K562 (cell line): ENCODE data around the gene ACTL10. TPM values are rescaled to one million over a fixed set of nuclear protein-coding genes. Genes with fewer than 3 reads are reported as not detected.

Source experiments
- CCNT2 ChIP-seq: IDR thresholded peaks from 2 replicates; pipeline ENCODE4 v1.6.1; 2011; ENCODE audit warnings: borderline replicate concordance, low read depth, mild to moderate bottlenecking, moderate library complexity, mixed read lengths, low read length; ENCODE audit not compliant: insufficient read length; ENCODE audit errors: extremely low read depth
- COPS2 ChIP-seq: fragments of 450-650 bp; conservative IDR thresholded peaks from 2 replicates; pipeline ENCODE4 v1.6.1; 2016; ENCODE audit warnings: mild to moderate bottlenecking, moderate library complexity
- DNMT1 ChIP-seq: fragments of 450-650 bp; IDR thresholded peaks from 2 replicates; pipeline ENCODE4 v1.6.1; 2016; ENCODE audit warnings: antibody characterized with exemption, mild to moderate bottlenecking
- E2F8 ChIP-seq: fragments of 450-650 bp; IDR thresholded peaks from 2 replicates; pipeline ENCODE4 v1.7.1; 2018; ENCODE audit warnings: mild to moderate bottlenecking, low read depth; ENCODE audit not compliant: partially characterized antibody
- ERF ChIP-seq: fragments of 450-650 bp; formaldehyde crosslinking; IDR thresholded peaks from 2 replicates; pipeline ENCODE4 v1.4.0; 2020; ENCODE audit warnings: mild to moderate bottlenecking, mixed read lengths
- GMEB1 ChIP-seq: fragments of 250-450 bp; sonication (Bioruptor Pico); IDR thresholded peaks from 2 replicates; pipeline ENCODE4 v1.4.0; 2020; ENCODE audit warnings: mild to moderate bottlenecking
- HDAC1 ChIP-seq, 2 experiments: fragments of 450-650 bp; IDR thresholded peaks; 2 replicates each; pipeline ENCODE4 v1.6.1; 2016 to 2017; ENCODE audit warnings: inconsistent platforms in 1 of 2, mild to moderate bottlenecking in 1 of 2, moderate library complexity in 1 of 2
- KLF16 ChIP-seq: IDR thresholded peaks from 2 replicates; pipeline ENCODE4 v1.6.1; 2016; ENCODE audit warnings: antibody characterized with exemption
- MTA2 ChIP-seq: fragments of 450-650 bp; IDR thresholded peaks from 2 replicates; pipeline ENCODE4 v1.6.1; 2016; ENCODE audit warnings: low read depth
- NR2C1 ChIP-seq, 2 experiments: fragments of 450-650 bp; IDR thresholded peaks; 2 replicates each; pipeline ENCODE4 v1.6.1; 2017; ENCODE audit warnings: mild to moderate bottlenecking in 2 of 2, antibody characterized with exemption in 1 of 2, inconsistent platforms in 1 of 2, missing compliant biosample characterization in 1 of 2, missing genetic modification characterization in 1 of 2
- RB1 ChIP-seq: fragments of 450-650 bp; IDR thresholded peaks from 2 replicates; pipeline ENCODE4 v1.6.1; 2017; ENCODE audit warnings: low read depth, mild to moderate bottlenecking
- RBBP5 ChIP-seq: fragments of 200-600 bp; sonication (generic); IDR thresholded peaks from 2 replicates; pipeline ENCODE4 v1.6.1; 2012; ENCODE audit warnings: borderline replicate concordance, mild to moderate bottlenecking, low read length, control low read depth, inconsistent platforms; ENCODE audit not compliant: insufficient read depth, poor library complexity, severe bottlenecking
- RBM22 ChIP-seq: fragments of 200-400 bp; formaldehyde crosslinking; IDR thresholded peaks from 2 replicates; pipeline ENCODE4 v1.6.1; 2018; ENCODE audit warnings: low read length, low read depth; ENCODE audit not compliant: poor library complexity, severe bottlenecking
- RCOR1 ChIP-seq, 2 experiments: IDR thresholded peaks; 2 replicates each; pipeline ENCODE4 v1.6.1; 2012; ENCODE audit warnings: low read depth in 2 of 2, low read length in 2 of 2, borderline replicate concordance in 1 of 2, improper control_type of control experiment in 1 of 2
- SMARCE1 ChIP-seq: fragments of 450-650 bp; IDR thresholded peaks from 2 replicates; pipeline ENCODE4 v1.7.1; 2016; ENCODE audit warnings: mild to moderate bottlenecking
- SREBF2 ChIP-seq: sonication (generic); formaldehyde crosslinking; IDR thresholded peaks from 2 replicates; pipeline ENCODE4 v1.4.0; 2020; ENCODE audit warnings: mild to moderate bottlenecking, missing genetic modification reagents
- TCF15 ChIP-seq: fragments of 250-450 bp; sonication (Bioruptor Pico); IDR thresholded peaks from 2 replicates; pipeline ENCODE4 v1.8.0; 2022; ENCODE audit warnings: moderate library complexity, mild to moderate bottlenecking, inconsistent platforms
- TGIF2 ChIP-seq: sonication (generic); formaldehyde crosslinking; IDR thresholded peaks from 2 replicates; pipeline ENCODE4 v1.8.1; 2022; ENCODE audit warnings: mild to moderate bottlenecking, missing genetic modification reagents, moderate library complexity
- WHSC1 ChIP-seq: IDR thresholded peaks from one replicate; pipeline ENCODE4 v1.6.1; 2012; ENCODE audit warnings: low read length, control low read depth, inconsistent platforms
- ZNF274 ChIP-seq: IDR thresholded peaks from 2 replicates; pipeline ENCODE4 v1.6.1; 2011; ENCODE audit warnings: low read depth, mild to moderate bottlenecking, low read length, moderate library complexity, borderline replicate concordance
- ZNF277 ChIP-seq: fragments of 250-450 bp; sonication (Bioruptor Pico); IDR thresholded peaks from 2 replicates; pipeline ENCODE4 v1.8.0; 2022; ENCODE audit warnings: inconsistent platforms, mild to moderate bottlenecking, moderate library complexity, borderline replicate concordance
- ZNF586 ChIP-seq: fragments of 450-650 bp; formaldehyde crosslinking; conservative IDR thresholded peaks from 2 replicates; pipeline ENCODE4 v1.4.0; 2020; ENCODE audit warnings: mild to moderate bottlenecking, moderate library complexity
- ZNF764 ChIP-seq: fragments of 250-450 bp; sonication (Bioruptor Pico); IDR thresholded peaks from 2 replicates; pipeline ENCODE4 v1.4.0; 2020; ENCODE audit warnings: low read depth, mild to moderate bottlenecking, moderate library complexity
- ZNF766 ChIP-seq: fragments of 200-800 bp; sonication (Bioruptor generic); conservative IDR thresholded peaks from 2 replicates; pipeline ENCODE4 v1.6.1; 2016; ENCODE audit warnings: missing genetic modification characterization, missing compliant biosample characterization
- polyA plus RNA-seq, 8 experiments: library from polyadenylated mRNA; depleted of rRNA in 4 of 8; stranded (reverse) in 5 of 8; unstranded in 3 of 8; fragments of >200 nt; fragmentation: Nextera tagmentation in 2 of 8; fragmentation: Illumina TruSeq in 1 of 8; extraction: Ambion mirVana in 2 of 8; extraction: Trizol in 1 of 8; gene quantifications; 2 replicates each; pipeline versions ENCODE4 v1.2.1 to v1.2.3, GENCODE V29; 2011 to 2014; ENCODE audit warnings: inconsistent platforms in 1 of 8, missing spikeins in 1 of 8
- total RNA-seq, 7 experiments: library from RNA; depleted of rRNA in 6 of 7; stranded (reverse); fragments of >200 nt in 6 of 7; fragmentation: Illumina TruSeq in 2 of 7; extraction: Trizol in 2 of 7; gene quantifications; 2 replicates each; pipeline versions ENCODE4 v1.2.1 to v1.2.3, GENCODE V29; 2011 to 2021; ENCODE audit warnings: low replicate concordance in 1 of 7

Gene ACTL10
- total and polyA plus RNA-seq, 9 of the 15 experiments (the other 6 are each of a cell fraction or from before 2014, with no cell fraction given), result 0.07 to 0.14 TPM; not detected in 7

- no peak for TF ChIP-seq E2F8
- no peak for TF ChIP-seq WHSC1
- peak; percentile 89 for TF ChIP-seq KLF16
- TF ChIP-seq NR2C1 (IDR thresholded peaks at IDR 0.05), result peak; percentile 43; the same call in 1 of the 2 replicates
- TF ChIP-seq NR2C1 (tag; IDR thresholded peaks at IDR 0.05), result peak; percentile 55
- no peak for TF ChIP-seq ZNF274
- no peak for TF ChIP-seq SREBF2 (CRISPR knock-in tag)
- TF ChIP-seq CCNT2, result peak; percentile 92
- TF ChIP-seq RB1, result peak; percentile 53
- no peak for TF ChIP-seq DNMT1
- TF ChIP-seq COPS2, result no peak
- TF ChIP-seq ZNF586 (CRISPR knock-in tag), result no peak
- TF ChIP-seq TCF15, result no peak
- TF ChIP-seq RBBP5, result peak; percentile 46
- TF ChIP-seq SMARCE1, result peak; percentile 85
- peak; percentile 83 for TF ChIP-seq MTA2
- no peak for TF ChIP-seq GMEB1 (CRISPR knock-in tag)
- no peak for TF ChIP-seq ZNF764 (CRISPR knock-in tag)
- TF ChIP-seq TGIF2 (CRISPR knock-in tag), result no peak
- peak in 1 of 2 experiments; percentile 64; a peak in 2 of 4 replicates for TF ChIP-seq HDAC1 (IDR thresholded peaks at IDR 0.05)
- no peak for TF ChIP-seq RBM22
- no peak for TF ChIP-seq ZNF277 (CRISPR knock-in tag)
- peak; percentile 83; the same call in 1 of the 2 replicates for TF ChIP-seq ZNF766 (CRISPR knock-in tag)
- TF ChIP-seq RCOR1 (IDR thresholded peaks at IDR 0.05; ENCODE audit: borderline replicate concordance in 1 of 2, low read depth in 2 of 2, low read length in 2 of 2), result peak in 1 of 2 experiments; percentile 95; a peak in 2 of 4 replicates
- no peak for TF ChIP-seq ERF (CRISPR knock-in tag)
Measured at GRCh38 chr20:33688938-33689424, 22.2 kb downstream of the ACTL10 start (continued).
